Lower lobe of right lung (tissue), 2 donors: ENCODE measurements around the gene LUM. TPM values are rescaled to one million over a fixed set of nuclear protein-coding genes. Genes with fewer than 3 reads are reported as not detected.

Experiments
- ATAC-seq, 2 donors: fragments of 200-7000 bp; cut with Tn5 transposase; one replicate each; pipeline ENCODE4 v1.9.1; 2020 to 2022; ENCODE audit warnings: mild to moderate bottlenecking in 2 of 2, moderate library complexity in 2 of 2
- DNase-seq: peaks from one replicate; pipeline ENCODE4 v3.0.0-alpha.2; 2020
- H3K27ac ChIP-seq: fragments of 200-600 bp; one replicate; pipeline ENCODE4 v1.8.0; 2022
- H3K27me3 ChIP-seq: fragments of 200-600 bp; one replicate; pipeline ENCODE4 v1.8.0; 2022; ENCODE audit warnings: low read depth
- H3K36me3 ChIP-seq: fragments of 200-600 bp; one replicate; pipeline ENCODE4 v1.8.0; 2022; ENCODE audit warnings: mild to moderate bottlenecking
- H3K4me1 ChIP-seq: fragments of 200-600 bp; one replicate; pipeline ENCODE4 v1.8.0; 2022
- H3K4me3 ChIP-seq: fragments of 200-600 bp; one replicate; pipeline ENCODE4 v1.8.0; 2022; ENCODE audit warnings: mild to moderate bottlenecking
- H3K9me3 ChIP-seq: fragments of 200-600 bp; one replicate; pipeline ENCODE4 v1.8.0; 2022
- CTCF ChIP-seq: fragments of 200-600 bp; IDR thresholded peaks from one replicate; pipeline ENCODE4 v1.8.0; 2022; ENCODE audit warnings: antibody characterized with exemption, mild to moderate bottlenecking
- intact Hi-C: fragments of 100-400 bp; cut with DNase I; formaldehyde crosslinking; loops from one replicate; pipeline ENCODE4 v1.11.0; 2022
- total RNA-seq: library from RNA; stranded (reverse); fragmentation: NEBNext Ultra II Directional; extraction: Animal tissue kit (Norgen Biotek cat#: 25700); gene quantifications from one replicate; pipeline ENCODE4 v1.2.1, GENCODE V29; 2021
- donor health status: DM: no; HTN: yes; CAD: no; lungs with severe emphysema.

LUM gene
- total RNA-seq, 1 donor from 2014 or later, result 227 TPM

GRCh38 chr12:91123236-91123916 lies 12.1 kb upstream of the LUM start:
- TF ChIP-seq CTCF, result no peak

GRCh38 chr12:91120781-91121180 lies 9.5 kb upstream of the LUM start:
- no peaks in the 10 kb centered on the region for H3K36me3 ChIP-seq
- intact Hi-C loops, result no loop called here
- no peak for TF ChIP-seq CTCF
- DNase-seq (no peak), ATAC-seq (no peak)
- H3K27ac ChIP-seq, result no peak overlapping the region
- H3K4me3 ChIP-seq, result no peak overlapping the region
- no peaks in the 10 kb centered on the region for H3K9me3 ChIP-seq
- H3K4me1 ChIP-seq, result no peaks in the 10 kb centered on the region
- H3K27me3 ChIP-seq, result no peaks in the 10 kb centered on the region

More at GRCh38 chr12:91123236-91123916, 12.1 kb upstream of the LUM start:
- no peaks in the 10 kb centered on the region for H3K36me3 ChIP-seq
- H3K4me1 ChIP-seq, result no peaks in the 10 kb centered on the region
- intact Hi-C loops, result no loop called here
- H3K4me3 ChIP-seq, result no peak overlapping the region
- no peak for ATAC-seq
- H3K27me3 ChIP-seq, result no peaks in the 10 kb centered on the region
- no peak for DNase-seq
- no peaks in the 10 kb centered on the region for H3K9me3 ChIP-seq
- no peak overlapping the region for H3K27ac ChIP-seq

- Histone ChIP-seq H3K27ac (no peak overlapping the region), H3K4me3 (no peak overlapping the region), H3K27me3 (no peaks in the 10 kb centered on the region), H3K9me3 (no peaks in the 10 kb centered on the region), H3K36me3 (no peaks in the 10 kb centered on the region), H3K4me1 (no peaks in the 10 kb centered on the region)
- DNase-seq (no peak), ATAC-seq (no peak)
- intact Hi-C loops, result no loop called here
- TF ChIP-seq CTCF, result no peak
Measured at GRCh38 chr12:91119089-91119488, 7.8 kb upstream of the LUM start.

GRCh38 chr12:91113621-91114020 lies 2.3 kb upstream of the LUM start:
- ATAC-seq, result no peak
- no peak overlapping the region for H3K27ac ChIP-seq
- DNase-seq, result no peak
- no peak overlapping the region for H3K4me3 ChIP-seq
- intact Hi-C loops, result no loop called here
- no peaks in the 10 kb centered on the region for H3K27me3 ChIP-seq
- no peaks in the 10 kb centered on the region for H3K36me3 ChIP-seq
- no peaks in the 10 kb centered on the region for H3K4me1 ChIP-seq
- no peak for TF ChIP-seq CTCF
- H3K9me3 ChIP-seq, result no peaks in the 10 kb centered on the region

- Histone ChIP-seq H3K36me3 (no peaks in the 10 kb centered on the region), H3K4me3 (peak overlapping the region; percentile 38), H3K9me3 (no peaks in the 10 kb centered on the region), H3K4me1 (no peaks in the 10 kb centered on the region), H3K27ac (peak overlapping the region; percentile 59), H3K27me3 (no peaks in the 10 kb centered on the region)
- DNase-seq (no peak), ATAC-seq (no peak)
- intact Hi-C loops, result no loop called here
- TF ChIP-seq CTCF, result no peak
Measured at GRCh38 chr12:91110311-91110924, 876 bp downstream of the LUM start.
